HG03565 (cell line): ENCODE measurements around the gene AMMECR1.
A peak's percentile ranks its signal among the peaks of the same experiment; 100 is the strongest.
"Not testable (repeated sequence)": the region's sequence is repeated elsewhere in the genome, so short reads cannot be mapped to it uniquely, and the experiment has no call there.

Source experiments
- ATAC-seq: cut with Tn5 transposase; IDR thresholded peaks from one replicate; pipeline ENCODE4 v1.9.1; 2021; ENCODE audit warnings: mild to moderate bottlenecking, moderate library complexity; ENCODE audit not compliant: unreplicated experiment

The AMMECR1 gene

GRCh38 chrX:110173192-110174175, 144.4 kb downstream of the AMMECR1 start:
- no peak for ATAC-seq

GRCh38 chrX:110172215-110172614, 145.7 kb downstream of the AMMECR1 start:
- peak; percentile 99 for ATAC-seq

- no peak for ATAC-seq
These were observed 146.4 kb downstream of the AMMECR1 start for GRCh38 chrX:110171442-110171841.

GRCh38 chrX:110170029-110170428, 147.9 kb downstream of the AMMECR1 start:
- ATAC-seq, result no peak

- ATAC-seq, result no peak
These were observed 149.3 kb downstream of the AMMECR1 start for GRCh38 chrX:110168585-110168984.

- no peak for ATAC-seq
These were observed 149.9 kb downstream of the AMMECR1 start for GRCh38 chrX:110167952-110168451.

- no peak for ATAC-seq
These were observed 154.4 kb downstream of the AMMECR1 start for GRCh38 chrX:110163488-110163887.

- ATAC-seq, result no peak
These were observed 155.0 kb downstream of the AMMECR1 start for GRCh38 chrX:110162867-110163266.

- ATAC-seq, result no peak
These were observed 155.8 kb downstream of the AMMECR1 start for GRCh38 chrX:110162131-110162530.

- ATAC-seq, result no peak
These were observed 156.6 kb downstream of the AMMECR1 start for GRCh38 chrX:110161361-110161686.

- no peak for ATAC-seq
These were observed 158.0 kb downstream of the AMMECR1 start for GRCh38 chrX:110159865-110160264.

- ATAC-seq, result no peak
These were observed 158.7 kb downstream of the AMMECR1 start for GRCh38 chrX:110159235-110159634.

- ATAC-seq, result no peak
These were observed 160.4 kb downstream of the AMMECR1 start for GRCh38 chrX:110157444-110157843.

GRCh38 chrX:110156167-110156754, 161.6 kb downstream of the AMMECR1 start:
- ATAC-seq, result no peak

GRCh38 chrX:110155759-110156158, 162.1 kb downstream of the AMMECR1 start:
- no peak for ATAC-seq

- ATAC-seq, result not testable (repeated sequence)
These were observed 163.6 kb downstream of the AMMECR1 start for GRCh38 chrX:110154328-110154727.

GRCh38 chrX:110153896-110154295, 164.0 kb downstream of the AMMECR1 start:
- no peak for ATAC-seq

GRCh38 chrX:110153244-110153643, 164.6 kb downstream of the AMMECR1 start:
- no peak for ATAC-seq

GRCh38 chrX:110146521-110146920, 171.4 kb downstream of the AMMECR1 start:
- ATAC-seq, result no peak

GRCh38 chrX:110145854-110146253, 172.0 kb downstream of the AMMECR1 start:
- ATAC-seq, result peak; percentile 56

- ATAC-seq, result no peak
These were observed 172.6 kb downstream of the AMMECR1 start for GRCh38 chrX:110145311-110145710.
